MM.1S (cell line): ENCODE measurements around the gene ADAMTS2.

ENCODE experiments used
- DNase-seq: peaks from one replicate; pipeline ENCODE4 v3.0.0-alpha.2; 2015
- H2AFZ ChIP-seq: fragments of 300-600 bp; sonication (generic); 2 replicates; pipeline ENCODE4 v1.6.0; 2016; ENCODE audit warnings: antibody characterized with exemption, low read length
- H3F3A ChIP-seq: fragments of 300-600 bp; sonication (generic); 2 replicates; pipeline ENCODE4 v1.6.1; 2016; ENCODE audit warnings: mild to moderate bottlenecking, antibody characterized with exemption, low read length, moderate library complexity, mixed read lengths; ENCODE audit not compliant: insufficient read depth
- H3K27ac ChIP-seq: fragments of 300-600 bp; sonication (generic); 2 replicates; pipeline ENCODE4 v1.5.1; 2016; ENCODE audit warnings: mild to moderate bottlenecking, low read length
- H3K27me3 ChIP-seq: fragments of 300-600 bp; sonication (generic); replicated peaks from 2 replicates; pipeline ENCODE4 v1.6.0; 2016; ENCODE audit warnings: low read length; ENCODE audit not compliant: insufficient read depth
- H3K36me3 ChIP-seq: fragments of 300-600 bp; sonication (generic); replicated peaks from 2 replicates; pipeline ENCODE4 v1.6.1; 2016; ENCODE audit warnings: mild to moderate bottlenecking, low read length, mixed read lengths; ENCODE audit not compliant: insufficient read depth
- H3K4me1 ChIP-seq: fragments of 300-600 bp; sonication (generic); 2 replicates; pipeline ENCODE4 v1.6.1; 2016; ENCODE audit warnings: low read length, mixed read lengths
- H3K4me2 ChIP-seq: fragments of 300-600 bp; sonication (generic); 2 replicates; pipeline ENCODE4 v1.6.0; 2016; ENCODE audit warnings: low read depth, low read length
- H3K4me3 ChIP-seq: fragments of 300-600 bp; sonication (generic); 2 replicates; pipeline ENCODE4 v1.5.1; 2016; ENCODE audit warnings: low read length, mixed read lengths
- H3K79me2 ChIP-seq: fragments of 300-600 bp; sonication (generic); 2 replicates; pipeline ENCODE4 v1.6.1; 2016; ENCODE audit warnings: mixed run types, low read length, mixed read lengths
- H3K9ac ChIP-seq: fragments of 300-600 bp; sonication (generic); 2 replicates; pipeline ENCODE4 v1.6.1; 2016; ENCODE audit warnings: low read length, mixed read lengths
- H3K9me2 ChIP-seq: fragments of 300-600 bp; sonication (generic); replicated peaks from 2 replicates; pipeline ENCODE4 v1.6.1; 2016; ENCODE audit warnings: mild to moderate bottlenecking, low read length, mixed read lengths; ENCODE audit not compliant: insufficient read depth
- H3K9me3 ChIP-seq: fragments of 300-600 bp; sonication (generic); replicated peaks from 2 replicates; pipeline ENCODE4 v1.6.1; 2016; ENCODE audit warnings: mild to moderate bottlenecking, low read length, mixed read lengths; ENCODE audit not compliant: insufficient read depth
- H4K20me1 ChIP-seq: fragments of 300-600 bp; sonication (generic); 2 replicates; pipeline ENCODE4 v1.6.1; 2016; ENCODE audit warnings: mild to moderate bottlenecking, low read length, moderate library complexity, mixed read lengths; ENCODE audit not compliant: insufficient read depth
- CTCF ChIP-seq: fragments of 300-600 bp; sonication (generic); IDR thresholded peaks from 2 replicates; pipeline ENCODE4 v1.5.1; 2016; ENCODE audit warnings: antibody characterized with exemption, low read length, mixed read lengths
- EZH2 ChIP-seq: fragments of 300-600 bp; sonication (generic); optimal IDR thresholded peaks from 2 replicates; pipeline ENCODE3; 2017; ENCODE audit warnings: low read depth, mild to moderate bottlenecking, antibody characterized with exemption, low read length, mixed read lengths
- EZH2phosphoT487 ChIP-seq: fragments of 300-600 bp; sonication (generic); IDR thresholded peaks from 2 replicates; pipeline ENCODE4 v1.6.1; 2018; ENCODE audit warnings: antibody characterized with exemption, low read length

ADAMTS2 gene

DNA sequence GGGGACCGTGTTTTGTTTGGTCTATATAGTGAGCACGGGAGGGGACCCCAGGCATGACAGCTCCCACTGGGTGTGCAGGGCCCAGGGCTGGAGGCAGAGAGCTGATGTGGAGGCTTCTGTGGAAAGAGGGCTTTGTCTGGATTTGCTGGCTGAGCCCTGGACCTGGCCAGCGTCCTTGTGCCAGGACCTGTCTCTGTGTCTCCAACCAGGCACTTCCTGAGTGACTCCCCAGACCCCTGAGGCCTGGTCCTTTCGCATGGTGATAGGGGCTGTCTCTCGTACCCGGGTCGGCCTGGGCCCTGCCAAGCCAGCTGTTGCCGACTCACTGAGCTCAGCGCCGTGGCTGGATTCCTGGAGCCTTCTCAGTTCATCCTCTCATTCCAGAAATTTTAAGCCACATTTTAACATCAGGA lies 77.6 kb downstream of the ADAMTS2 start:
- Histone ChIP-seq H3K4me2 (no peak overlapping the region), H3K36me3 (no peaks in the 10 kb centered on the region), H3K27ac (no peak overlapping the region), H3K4me1 (no peaks in the 10 kb centered on the region), H3K79me2 (no peaks in the 10 kb centered on the region), H3K9me2 (no peaks in the 10 kb centered on the region), H3K27me3 (no peaks in the 10 kb centered on the region), H3F3A (no peaks in the 10 kb centered on the region), H2AFZ (no peak overlapping the region), H3K9ac (no peak overlapping the region), H4K20me1 (no peaks in the 10 kb centered on the region), H3K4me3 (no peak overlapping the region), H3K9me3 (no peaks in the 10 kb centered on the region)
- no peak for DNase-seq
- TF ChIP-seq CTCF (no peak), EZH2phosphoT487 (no peak), EZH2 (no peak)

DNA sequence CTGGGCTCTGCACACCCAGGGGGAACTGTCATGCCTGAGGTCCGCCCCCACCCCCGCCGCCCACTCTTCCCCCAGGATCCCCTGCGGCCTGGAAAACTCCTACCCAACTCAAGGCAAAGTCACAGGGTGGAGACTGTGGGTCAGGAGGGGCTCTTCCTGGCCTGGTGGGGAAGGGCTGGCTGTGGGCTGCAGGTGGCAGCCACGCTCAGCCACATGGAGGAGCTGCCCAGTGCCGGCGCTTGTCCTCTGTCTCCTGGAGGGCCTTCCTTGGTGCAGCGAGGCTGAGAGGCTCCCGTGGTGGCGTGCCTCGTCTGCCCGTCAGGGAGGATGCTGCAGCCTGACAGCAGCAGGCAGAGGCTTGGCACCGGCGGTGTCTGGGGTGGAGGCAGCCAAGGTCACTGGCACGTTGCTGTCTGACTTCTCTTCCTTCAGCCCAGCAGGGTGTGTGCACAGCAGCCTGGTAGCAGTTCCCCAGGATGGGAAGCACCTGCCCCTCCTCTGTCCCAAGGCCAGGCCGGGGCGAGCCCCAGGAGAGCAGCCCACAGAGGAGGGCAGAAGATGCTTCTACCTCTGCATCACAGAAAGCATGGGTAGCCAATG lies 78.1 kb downstream of the ADAMTS2 start:
- Histone ChIP-seq H2AFZ (no peak overlapping the region), H3K9me3 (no peaks in the 10 kb centered on the region), H3F3A (no peaks in the 10 kb centered on the region), H3K27me3 (no peaks in the 10 kb centered on the region), H3K4me1 (no peaks in the 10 kb centered on the region), H4K20me1 (no peaks in the 10 kb centered on the region), H3K27ac (no peak overlapping the region), H3K79me2 (no peaks in the 10 kb centered on the region), H3K9me2 (no peaks in the 10 kb centered on the region), H3K4me2 (no peak overlapping the region), H3K36me3 (no peaks in the 10 kb centered on the region), H3K9ac (no peak overlapping the region), H3K4me3 (no peak overlapping the region)
- DNase-seq: no peak
- TF ChIP-seq EZH2phosphoT487: no peak
- TF ChIP-seq CTCF: no peak
- TF ChIP-seq EZH2: no peak

- Histone ChIP-seq H3K27ac (no peak overlapping the region), H3F3A (no peaks in the 10 kb centered on the region), H3K4me3 (no peak overlapping the region), H3K9me3 (no peaks in the 10 kb centered on the region), H3K79me2 (no peaks in the 10 kb centered on the region), H3K27me3 (no peaks in the 10 kb centered on the region), H3K9me2 (no peaks in the 10 kb centered on the region), H2AFZ (no peak overlapping the region), H3K9ac (no peak overlapping the region), H3K4me1 (no peaks in the 10 kb centered on the region), H4K20me1 (no peaks in the 10 kb centered on the region), H3K36me3 (no peaks in the 10 kb centered on the region), H3K4me2 (no peak overlapping the region)
- TF ChIP-seq CTCF (no peak), EZH2 (no peak)
- DNase-seq: no peak
These were observed 78.8 kb downstream of the ADAMTS2 start for GRCh38 chr5:179266291-179267070.
